HEK293T (cell line): ENCODE results near the gene MASP1.

ENCODE experiments used
- CTBP1 ChIP-seq: fragments of 450-650 bp; IDR thresholded peaks from 2 replicates; pipeline ENCODE4 v1.6.1; 2016; ENCODE audit warnings: borderline replicate concordance
- FOXK2 ChIP-seq: fragments of 450-650 bp; IDR thresholded peaks from 2 replicates; pipeline ENCODE4 v1.6.1; 2016; ENCODE audit warnings: mild to moderate bottlenecking
- FOXM1 ChIP-seq: fragments of 450-650 bp; IDR thresholded peaks from 2 replicates; pipeline ENCODE4 v1.6.1; 2017; ENCODE audit warnings: mild to moderate bottlenecking, borderline replicate concordance
- SP1 ChIP-seq: fragments of 450-650 bp; IDR thresholded peaks from 2 replicates; pipeline ENCODE4 v1.6.1; 2017
- TF ChIP-seq, protein P1 (sequence below): fragments of 450-650 bp; IDR thresholded peaks from 2 replicates; pipeline ENCODE4 v1.6.1; 2016

GRCh38 chr3:187281191-187281714, 10.3 kb downstream of the MASP1 start:
- TF ChIP-seq SP1 (no peak), FOXK2 (no peak), FOXM1 (no peak), CTBP1 (no peak)
- TF ChIP-seq, protein P1, sequence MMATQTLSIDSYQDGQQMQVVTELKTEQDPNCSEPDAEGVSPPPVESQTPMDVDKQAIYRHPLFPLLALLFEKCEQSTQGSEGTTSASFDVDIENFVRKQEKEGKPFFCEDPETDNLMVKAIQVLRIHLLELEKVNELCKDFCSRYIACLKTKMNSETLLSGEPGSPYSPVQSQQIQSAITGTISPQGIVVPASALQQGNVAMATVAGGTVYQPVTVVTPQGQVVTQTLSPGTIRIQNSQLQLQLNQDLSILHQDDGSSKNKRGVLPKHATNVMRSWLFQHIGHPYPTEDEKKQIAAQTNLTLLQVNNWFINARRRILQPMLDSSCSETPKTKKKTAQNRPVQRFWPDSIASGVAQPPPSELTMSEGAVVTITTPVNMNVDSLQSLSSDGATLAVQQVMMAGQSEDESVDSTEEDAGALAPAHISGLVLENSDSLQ, result no peak
